HepG2 (cell line): ENCODE results near the gene IWS1. TPM values are rescaled to one million over a fixed set of nuclear protein-coding genes. Genes with fewer than 3 reads are reported as not detected.

Experiments used
- ARID4A ChIP-seq: sonication (generic); formaldehyde crosslinking; IDR thresholded peaks from 2 replicates; pipeline ENCODE4 v1.5.0; 2020; ENCODE audit warnings: mild to moderate bottlenecking, missing genetic modification reagents, borderline replicate concordance
- FOXK1 ChIP-seq: sonication (generic); formaldehyde crosslinking; IDR thresholded peaks from 2 replicates; pipeline ENCODE4 v1.4.0; 2020; ENCODE audit warnings: low read depth, missing genetic modification reagents, borderline replicate concordance
- IKZF1 ChIP-seq: fragments of 450-650 bp; IDR thresholded peaks from 2 replicates; pipeline ENCODE4 v1.7.1; 2016
- MTF1 ChIP-seq: sonication (generic); formaldehyde crosslinking; IDR thresholded peaks from 2 replicates; pipeline ENCODE4 v1.5.0; 2020; ENCODE audit warnings: missing genetic modification reagents
- MXD3 ChIP-seq: IDR thresholded peaks from 2 replicates; pipeline ENCODE4 v1.6.1; 2016; ENCODE audit warnings: mild to moderate bottlenecking, missing biosample characterization, missing genetic modification reagents
- NCOA2 ChIP-seq: sonication (generic); formaldehyde crosslinking; IDR thresholded peaks from 2 replicates; pipeline ENCODE4 v1.8.0; 2022; ENCODE audit warnings: inconsistent platforms
- NFKB2 ChIP-seq: sonication (generic); formaldehyde crosslinking; IDR thresholded peaks from 2 replicates; pipeline ENCODE4 v1.4.0; 2020; ENCODE audit warnings: missing genetic modification reagents, borderline replicate concordance
- SMARCC2 ChIP-seq: fragments of 450-650 bp; IDR thresholded peaks from 2 replicates; pipeline ENCODE4 v1.6.1; 2017; ENCODE audit warnings: antibody characterized with exemption, mild to moderate bottlenecking
- ZNF282 ChIP-seq: fragments of 450-650 bp; IDR thresholded peaks from 2 replicates; pipeline ENCODE4 v1.6.1; 2018; ENCODE audit not compliant: partially characterized antibody
- ZNF296 ChIP-seq: sonication (generic); formaldehyde crosslinking; conservative IDR thresholded peaks from 2 replicates; pipeline ENCODE4 v1.5.0; 2020; ENCODE audit warnings: mild to moderate bottlenecking, missing genetic modification reagents
- ZNF777 ChIP-seq: sonication (generic); formaldehyde crosslinking; IDR thresholded peaks from 2 replicates; pipeline ENCODE4 v1.4.0; 2020; ENCODE audit warnings: missing genetic modification reagents
- polyA plus RNA-seq, 8 experiments: library from polyadenylated mRNA; depleted of rRNA in 3 of 8; stranded (reverse) in 7 of 8; unstranded in 1 of 8; fragments of >200 nt; fragmentation: Illumina TruSeq in 4 of 8; extraction: Trizol in 4 of 8; gene quantifications; 2 replicates each; pipeline versions ENCODE4 v1.2.1 to v1.2.3, GENCODE V29; 2011 to 2016; ENCODE audit warnings: low read depth in 4 of 8, missing spikeins in 1 of 8, mixed read lengths in 1 of 8; ENCODE audit not compliant: insufficient read depth in 1 of 8
- total RNA-seq, 5 experiments: library from RNA; depleted of rRNA; stranded (reverse); fragments of >200 nt; fragmentation: Illumina TruSeq; extraction: Trizol; gene quantifications; 2 replicates each; pipeline ENCODE4 v1.2.3, GENCODE V29; 2016; ENCODE audit warnings: low read depth in 1 of 5
- TF ChIP-seq, protein P1 (sequence below), 2 experiments: sonication (generic) in 1 of 2; formaldehyde crosslinking in 1 of 2; IDR thresholded peaks; 2 replicates each; pipeline versions ENCODE4 v1.6.1 to v1.9.0; 2014 to 2022; ENCODE audit warnings: antibody characterized with exemption in 1 of 2, borderline replicate concordance in 1 of 2, inconsistent platforms in 1 of 2, low read depth in 1 of 2, missing genetic modification reagents in 1 of 2
- TF ChIP-seq, protein P2 (sequence below): sonication (generic); formaldehyde crosslinking; IDR thresholded peaks from 2 replicates; pipeline ENCODE4 v1.5.1; 2020; ENCODE audit warnings: mild to moderate bottlenecking, missing genetic modification reagents, moderate library complexity
- TF ChIP-seq, protein P3 (sequence below): IDR thresholded peaks from 2 replicates; pipeline ENCODE4 v1.6.1; 2016; ENCODE audit warnings: missing compliant biosample characterization, missing genetic modification reagents, borderline replicate concordance

IWS1 gene
- total and polyA plus RNA-seq, 2 of the 13 experiments (the other 11 are each of a cell fraction or from before 2014, with no cell fraction given) = 28.9 to 62.3 TPM

GRCh38 chr2:127454595-127455565 lies 71.4 kb downstream of the IWS1 start (continued):
- TF ChIP-seq, protein P1, sequence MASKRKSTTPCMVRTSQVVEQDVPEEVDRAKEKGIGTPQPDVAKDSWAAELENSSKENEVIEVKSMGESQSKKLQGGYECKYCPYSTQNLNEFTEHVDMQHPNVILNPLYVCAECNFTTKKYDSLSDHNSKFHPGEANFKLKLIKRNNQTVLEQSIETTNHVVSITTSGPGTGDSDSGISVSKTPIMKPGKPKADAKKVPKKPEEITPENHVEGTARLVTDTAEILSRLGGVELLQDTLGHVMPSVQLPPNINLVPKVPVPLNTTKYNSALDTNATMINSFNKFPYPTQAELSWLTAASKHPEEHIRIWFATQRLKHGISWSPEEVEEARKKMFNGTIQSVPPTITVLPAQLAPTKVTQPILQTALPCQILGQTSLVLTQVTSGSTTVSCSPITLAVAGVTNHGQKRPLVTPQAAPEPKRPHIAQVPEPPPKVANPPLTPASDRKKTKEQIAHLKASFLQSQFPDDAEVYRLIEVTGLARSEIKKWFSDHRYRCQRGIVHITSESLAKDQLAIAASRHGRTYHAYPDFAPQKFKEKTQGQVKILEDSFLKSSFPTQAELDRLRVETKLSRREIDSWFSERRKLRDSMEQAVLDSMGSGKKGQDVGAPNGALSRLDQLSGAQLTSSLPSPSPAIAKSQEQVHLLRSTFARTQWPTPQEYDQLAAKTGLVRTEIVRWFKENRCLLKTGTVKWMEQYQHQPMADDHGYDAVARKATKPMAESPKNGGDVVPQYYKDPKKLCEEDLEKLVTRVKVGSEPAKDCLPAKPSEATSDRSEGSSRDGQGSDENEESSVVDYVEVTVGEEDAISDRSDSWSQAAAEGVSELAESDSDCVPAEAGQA (IDR thresholded peaks at IDR 0.05; ENCODE audit: low read depth) = peak; percentile 56
- TF ChIP-seq, protein P1 (CRISPR knock-in tag; IDR thresholded peaks at IDR 0.05; ENCODE audit: borderline replicate concordance) = peak; percentile 46; the same call in 1 of the 2 replicates
- TF ChIP-seq MTF1 (peak; percentile 35; the same call in 1 of the 2 replicates), ZNF777 (CRISPR knock-in tag) (peak; percentile 37), MXD3 (peak; percentile 64), FOXK1 (CRISPR knock-in tag) (peak; percentile 95), ARID4A (CRISPR knock-in tag) (peak; percentile 90), NFKB2 (0 out of 2 replicates have a peak, but pooled peaks have one; percentile 64), SMARCC2 (peak; percentile 79; the same call in 1 of the 2 replicates), ZNF296 (no peak), IKZF1 (no peak), ZNF282 (no peak), NCOA2 (CRISPR knock-in tag) (peak; percentile 94)
- TF ChIP-seq, protein P2, sequence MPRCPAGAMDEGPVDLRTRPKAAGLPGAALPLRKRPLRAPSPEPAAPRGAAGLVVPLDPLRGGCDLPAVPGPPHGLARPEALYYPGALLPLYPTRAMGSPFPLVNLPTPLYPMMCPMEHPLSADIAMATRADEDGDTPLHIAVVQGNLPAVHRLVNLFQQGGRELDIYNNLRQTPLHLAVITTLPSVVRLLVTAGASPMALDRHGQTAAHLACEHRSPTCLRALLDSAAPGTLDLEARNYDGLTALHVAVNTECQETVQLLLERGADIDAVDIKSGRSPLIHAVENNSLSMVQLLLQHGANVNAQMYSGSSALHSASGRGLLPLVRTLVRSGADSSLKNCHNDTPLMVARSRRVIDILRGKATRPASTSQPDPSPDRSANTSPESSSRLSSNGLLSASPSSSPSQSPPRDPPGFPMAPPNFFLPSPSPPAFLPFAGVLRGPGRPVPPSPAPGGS (CRISPR knock-in tag) = peak; percentile 42; the same call in 1 of the 2 replicates
- TF ChIP-seq, protein P3, sequence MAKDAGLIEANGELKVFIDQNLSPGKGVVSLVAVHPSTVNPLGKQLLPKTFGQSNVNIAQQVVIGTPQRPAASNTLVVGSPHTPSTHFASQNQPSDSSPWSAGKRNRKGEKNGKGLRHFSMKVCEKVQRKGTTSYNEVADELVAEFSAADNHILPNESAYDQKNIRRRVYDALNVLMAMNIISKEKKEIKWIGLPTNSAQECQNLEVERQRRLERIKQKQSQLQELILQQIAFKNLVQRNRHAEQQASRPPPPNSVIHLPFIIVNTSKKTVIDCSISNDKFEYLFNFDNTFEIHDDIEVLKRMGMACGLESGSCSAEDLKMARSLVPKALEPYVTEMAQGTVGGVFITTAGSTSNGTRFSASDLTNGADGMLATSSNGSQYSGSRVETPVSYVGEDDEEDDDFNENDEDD = peak; percentile 94
